Endometrial microvascular endothelial cells (primary cell): Measurements from ENCODE around the gene SNAP47. TPM values are rescaled to one million over a fixed set of nuclear protein-coding genes. Genes with fewer than 3 reads are reported as not detected.

Experiments
- in situ Hi-C: cut with HindIII; loops from 2 replicates; pipeline ENCODE4 v1.10.0; 2017; ENCODE audit warnings: low sequenced_read_pairs, low pct_unique_long_range_greater_than_20kb; ENCODE audit errors: inconsistent ontology term
- total RNA-seq: library from RNA; depleted of rRNA; stranded (reverse); fragments of >200 nt; gene quantifications from one replicate; pipeline ENCODE4 v1.2.3, GENCODE V29; 2015; ENCODE audit errors: inconsistent ontology term

SNAP47 gene
- total RNA-seq, 1 donor from 2014 or later, result 34.6 TPM

DNA sequence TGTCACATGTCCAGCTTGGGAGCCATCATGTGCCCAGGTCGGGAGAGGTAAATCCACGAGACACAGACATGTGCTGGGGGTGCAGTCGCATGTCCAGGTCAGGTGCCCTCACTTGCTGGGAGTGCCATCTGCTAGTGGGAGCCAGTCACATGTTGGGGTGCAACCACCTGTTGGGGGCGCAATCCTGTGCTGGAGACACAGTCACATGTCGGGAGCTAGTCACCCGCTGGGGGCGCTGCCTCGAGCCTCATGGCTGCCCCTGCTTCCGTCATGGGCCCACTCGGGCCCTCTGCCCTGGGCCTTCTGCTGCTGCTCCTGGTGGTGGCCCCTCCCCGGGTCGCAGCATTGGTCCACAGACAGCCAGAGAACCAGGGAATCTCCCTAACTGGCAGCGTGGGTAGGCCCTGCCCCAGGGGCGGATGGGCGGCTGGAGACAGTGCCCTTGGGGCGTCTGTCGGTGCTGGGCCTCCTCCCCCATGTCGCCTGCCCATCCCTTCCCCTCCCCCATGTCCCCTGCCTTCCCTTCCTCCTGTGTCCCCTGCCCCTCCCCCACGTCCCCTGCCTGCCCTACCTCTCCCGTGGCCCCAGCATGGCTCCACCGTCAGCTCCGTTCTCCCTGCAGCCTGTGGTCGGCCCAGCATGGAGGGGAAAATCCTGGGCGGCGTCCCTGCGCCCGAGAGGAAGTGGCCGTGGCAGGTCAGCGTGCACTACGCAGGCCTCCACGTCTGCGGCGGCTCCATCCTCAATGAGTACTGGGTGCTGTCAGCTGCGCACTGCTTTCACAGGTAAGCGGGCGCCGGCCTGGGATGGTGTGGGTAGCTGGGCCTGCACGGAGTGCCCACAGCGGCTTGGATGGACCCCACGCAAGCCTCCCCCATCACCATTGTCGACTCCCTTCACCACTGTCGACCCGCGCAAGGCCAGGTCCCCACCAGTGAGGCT is 80.5 kb downstream of the SNAP47 start, which contains the start of gene PRSS38:
TSS of gene PRSS38 (plus strand) at position 208 of the 942 bp plus-strand sequence. CDS start at position 250, 42 bp downstream.
- in situ Hi-C loops, result no loop called here

DNA sequence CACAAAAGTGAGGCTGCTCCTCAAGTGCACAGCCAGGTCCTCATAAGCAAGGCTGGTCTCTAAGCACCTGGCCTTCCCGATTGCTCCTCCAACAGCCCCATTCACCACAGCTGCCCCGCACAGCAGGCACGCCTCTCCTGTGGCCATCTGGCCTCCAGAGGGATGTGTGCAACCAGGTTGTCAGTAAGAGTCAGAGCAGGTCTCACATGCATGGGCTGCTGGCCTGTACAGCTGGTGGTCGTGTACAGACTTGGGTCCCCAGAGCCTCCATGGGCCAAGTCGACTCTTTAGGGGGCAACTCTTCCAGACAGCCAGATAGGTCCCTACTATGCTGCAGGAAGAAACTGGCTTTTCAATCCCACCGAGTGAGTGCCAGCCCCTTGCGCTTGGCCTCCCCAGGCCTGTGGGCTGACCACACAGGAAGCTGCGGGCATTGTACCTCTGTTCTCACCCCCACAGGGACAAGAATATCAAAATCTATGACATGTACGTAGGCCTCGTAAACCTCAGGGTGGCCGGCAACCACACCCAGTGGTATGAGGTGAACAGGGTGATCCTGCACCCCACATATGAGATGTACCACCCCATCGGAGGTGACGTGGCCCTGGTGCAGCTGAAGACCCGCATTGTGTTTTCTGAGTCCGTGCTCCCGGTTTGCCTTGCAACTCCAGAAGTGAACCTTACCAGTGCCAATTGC is 81.7 kb downstream of the SNAP47 start:
- in situ Hi-C loops, result no loop called here

DNA sequence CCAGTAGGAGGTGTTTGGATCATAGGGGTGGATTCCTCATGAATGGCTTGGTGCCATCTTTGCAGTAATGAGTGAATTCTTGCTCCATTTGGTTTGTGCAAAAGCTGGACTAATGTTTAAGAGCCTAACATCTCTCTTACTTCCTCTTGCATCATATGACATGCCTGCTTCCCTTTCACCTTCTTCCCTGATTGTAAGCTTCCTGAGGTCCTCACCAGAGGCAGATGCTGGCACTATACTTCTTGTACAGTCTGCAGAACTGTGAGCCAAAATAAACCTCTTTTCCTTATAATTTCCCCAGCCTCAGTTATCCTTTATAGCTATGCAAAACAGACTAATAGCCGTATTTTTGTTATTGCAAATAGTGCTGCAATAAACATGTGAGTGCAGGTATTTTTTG is 88.3 kb downstream of the SNAP47 start:
- in situ Hi-C loops, result no loop called here

DNA sequence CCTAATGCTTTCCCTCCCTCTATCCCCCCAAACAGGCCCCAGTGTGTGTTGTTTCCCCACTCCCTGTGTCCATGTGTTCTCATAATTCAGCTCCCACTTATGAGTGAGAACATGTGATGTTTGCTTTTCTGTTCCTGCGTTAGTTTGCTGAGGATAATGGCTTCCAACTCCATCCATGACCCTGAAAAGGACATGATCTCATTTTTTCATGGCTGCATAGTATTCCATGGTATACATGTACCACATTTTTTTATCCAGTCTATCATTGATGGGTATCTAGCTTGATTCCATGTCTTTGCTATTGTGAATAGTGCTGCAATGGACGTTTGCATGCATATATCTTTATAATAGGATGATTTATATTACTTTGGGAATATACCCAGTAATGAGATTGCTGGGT is 89.0 kb downstream of the SNAP47 start:
- in situ Hi-C loops, result no loop called here

DNA sequence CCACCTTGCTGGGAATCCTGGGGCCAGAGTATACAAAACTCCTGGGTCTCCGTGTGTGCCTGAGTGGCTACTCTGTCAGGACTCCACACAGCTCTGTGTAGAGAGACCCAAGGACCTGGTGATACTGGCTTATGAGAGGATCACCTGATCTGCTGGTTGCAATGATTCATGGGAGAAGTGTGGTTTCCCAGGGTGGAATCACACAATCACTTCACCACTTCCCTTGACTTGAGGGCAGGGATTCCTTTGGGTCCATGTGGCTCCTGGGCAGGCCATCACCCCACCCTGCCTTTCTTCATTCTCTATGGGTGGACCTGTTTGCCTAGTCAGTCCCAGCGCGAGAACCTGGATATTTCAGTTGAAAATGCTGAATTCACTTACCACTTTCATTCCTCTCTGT is 93.6 kb downstream of the SNAP47 start:
- in situ Hi-C loops, result no loop called here

Other genes starting within 250 kb of the SNAP47 start
- 2.4 TPM for gene ZNF678, start 171.9 kb upstream of the SNAP47 start, total RNA-seq
- 23.7 TPM for gene JMJD4, start 133 bp upstream of the SNAP47 start, total RNA-seq
- not detected for gene PRSS38, start 80.2 kb downstream of the SNAP47 start, total RNA-seq
- not detected for gene WNT9A, start 212.5 kb downstream of the SNAP47 start, total RNA-seq